ENCODE data around the gene RNF212B.
"Not testable (repeated sequence)": the region's sequence is repeated elsewhere in the genome, so short reads cannot be mapped to it uniquely, and the experiment has no call there.

RNF212B gene

GRCh38 chr14:23245282-23245681 is 7.5 kb downstream of the RNF212B start:
- DNase-seq, result no peak

- DNase-seq, result no peak
Observed at GRCh38 chr14:23248601-23249000, 10.9 kb downstream of the RNF212B start.

DNA sequence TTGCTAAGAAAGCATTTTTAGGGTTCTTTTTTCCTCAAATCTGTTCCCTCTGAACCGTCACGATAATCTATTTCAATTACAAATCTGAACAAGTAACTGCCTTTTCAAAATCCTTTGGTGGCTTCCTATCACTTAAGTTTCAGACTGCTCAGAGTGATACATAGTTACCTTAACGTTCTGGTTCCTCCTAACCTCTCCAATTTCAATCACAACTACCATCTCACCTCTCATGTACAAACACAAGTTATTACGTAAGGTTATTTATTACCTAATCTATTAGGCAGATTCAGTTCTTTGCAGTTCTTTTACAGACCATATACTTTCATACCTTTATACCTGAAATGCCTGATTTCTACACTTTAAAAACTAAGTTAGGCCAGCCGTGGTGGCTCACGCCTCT is 12.1 kb downstream of the RNF212B start:
- DNase-seq, result no peak

DNA sequence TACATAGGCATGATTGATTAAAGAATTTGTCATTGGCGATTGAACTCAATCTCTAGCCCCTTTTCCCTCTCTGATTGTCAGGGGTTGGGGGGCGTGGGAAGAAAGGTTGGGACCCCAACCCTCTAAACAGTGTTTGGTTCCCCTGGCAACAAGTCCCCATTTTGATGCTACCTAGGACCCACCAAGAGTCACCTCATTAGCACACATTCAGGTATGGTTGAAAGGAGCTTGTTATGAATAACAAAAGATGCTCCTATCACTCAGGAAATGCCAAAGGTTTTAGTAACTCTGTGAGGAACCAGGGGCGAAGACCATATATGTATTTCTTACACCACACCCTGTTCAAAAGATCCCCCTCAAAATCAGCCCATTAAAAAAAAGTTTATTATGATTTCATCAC is 14.3 kb downstream of the RNF212B start:
- DNase-seq, result no peak

GRCh38 chr14:23252420-23253333 is 14.9 kb downstream of the RNF212B start:
- no peak for DNase-seq

DNA sequence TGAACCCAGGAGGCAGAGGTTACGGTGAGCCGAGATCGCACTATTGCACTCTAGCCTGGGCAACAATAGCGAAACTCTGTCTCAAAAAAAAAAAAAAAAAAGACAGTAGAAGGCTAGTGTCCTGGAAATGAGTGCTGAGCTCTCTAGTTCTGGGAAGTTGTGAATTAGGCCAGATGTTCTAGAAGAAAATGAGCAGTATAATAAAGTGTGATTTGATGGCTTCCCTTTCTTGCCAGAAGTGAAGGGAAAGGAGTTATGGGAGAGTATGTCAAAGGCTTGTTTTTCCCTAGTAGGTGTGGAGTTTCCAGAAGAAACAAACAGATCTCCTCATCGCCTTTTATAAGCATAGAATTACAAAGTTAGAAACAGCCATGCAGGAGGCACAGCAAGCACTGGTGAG is 20.5 kb downstream of the RNF212B start:
- no peak for DNase-seq

DNA sequence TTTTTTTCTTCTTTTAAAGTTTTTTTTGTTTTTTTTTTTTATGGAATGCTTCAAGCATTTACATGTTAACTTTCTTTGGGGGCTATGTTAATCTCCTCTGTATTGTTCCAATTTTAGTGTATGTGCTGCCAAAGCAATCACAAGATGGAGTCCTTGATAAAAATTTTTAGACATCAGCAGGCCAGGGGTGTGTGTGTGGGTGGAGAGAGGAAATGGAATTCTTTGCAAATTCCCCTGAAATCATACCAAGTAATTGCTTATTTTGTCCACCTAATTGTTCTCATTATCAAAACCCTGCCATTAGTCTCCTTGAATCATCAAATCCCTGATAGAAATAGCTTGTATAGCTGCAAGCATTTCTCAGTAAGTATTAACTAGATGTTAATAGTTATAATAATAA is 21.7 kb downstream of the RNF212B start:
- no peak for DNase-seq

GRCh38 chr14:23260849-23261248 is 23.1 kb downstream of the RNF212B start:
- not testable (repeated sequence) for DNase-seq

- DNase-seq, result no peak
Observed at GRCh38 chr14:23269193-23269592, 31.5 kb downstream of the RNF212B start.

DNA sequence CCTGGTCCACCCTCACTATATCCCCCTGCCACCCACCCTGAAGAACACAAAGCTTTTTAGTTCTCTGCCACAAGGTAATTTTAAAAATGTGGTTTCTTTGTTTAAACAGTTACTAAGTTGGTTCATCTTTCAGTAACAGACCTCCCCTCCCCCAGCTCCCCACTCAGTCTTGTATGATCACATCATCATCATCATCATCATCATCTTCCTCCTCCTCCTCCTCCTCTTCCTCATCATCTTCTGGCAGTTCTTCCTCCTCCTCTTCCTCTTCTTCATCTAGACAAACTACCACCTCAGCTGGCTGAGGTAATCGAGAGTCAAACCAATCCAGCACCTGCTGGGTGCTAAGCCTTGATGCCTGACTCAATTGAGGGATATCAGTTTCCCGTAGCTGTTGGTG is 37.7 kb downstream of the RNF212B start:
- no peak for DNase-seq

DNA sequence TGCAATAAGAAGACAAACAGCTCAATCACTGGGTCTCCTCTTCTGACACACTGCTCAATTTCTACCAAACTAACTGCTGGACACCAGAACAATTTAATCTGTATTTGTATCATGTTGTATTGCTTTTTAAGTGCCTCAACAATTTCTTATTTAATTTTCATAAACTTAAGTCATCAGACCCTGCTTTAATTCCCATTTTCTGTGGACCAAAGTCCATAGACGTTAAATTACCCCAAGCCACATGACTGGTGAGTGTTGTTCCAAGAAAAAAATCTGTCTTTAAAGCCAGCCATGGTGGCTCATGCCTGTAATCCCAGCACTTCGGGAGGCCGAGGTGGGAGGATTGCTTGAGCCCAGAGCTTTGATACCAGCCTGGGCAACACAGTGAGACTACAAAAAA is 39.5 kb downstream of the RNF212B start:
- DNase-seq, result no peak

DNA sequence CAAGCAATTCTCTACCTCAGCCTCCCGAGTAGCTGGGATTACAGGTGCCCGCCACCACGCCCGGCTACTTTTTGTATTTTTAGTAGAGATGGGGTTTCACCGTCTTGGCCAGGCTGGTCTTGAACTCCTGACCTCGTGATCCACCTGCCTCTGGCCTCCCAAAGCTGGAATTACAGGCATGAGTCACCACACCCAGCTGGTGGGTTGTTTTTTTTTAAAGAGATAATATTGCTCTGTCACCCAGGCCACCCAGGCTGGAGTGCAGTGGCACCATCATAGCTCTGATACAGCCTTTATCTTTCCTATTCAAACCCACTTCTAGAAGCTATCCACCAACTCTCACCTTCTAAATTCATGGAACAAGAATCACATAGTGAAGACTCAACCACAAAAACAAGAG is 40.2 kb downstream of the RNF212B start:
- DNase-seq, result not testable (repeated sequence)

GRCh38 chr14:23281247-23281646 is 43.5 kb downstream of the RNF212B start:
- no peak for DNase-seq

- DNase-seq, result no peak
Observed at GRCh38 chr14:23284654-23285529, 47.2 kb downstream of the RNF212B start.

GRCh38 chr14:23285530-23286019 is 47.8 kb downstream of the RNF212B start:
- DNase-seq, result no peak

GRCh38 chr14:23286020-23286901 is 48.5 kb downstream of the RNF212B start, which contains the start of gene HOMEZ:
TSS of gene HOMEZ (minus strand) at chr14:23286132. CDS start at chr14:23285952, 180 bp downstream.
- DNase-seq, result peak; percentile 98

- DNase-seq, result no peak
Observed at GRCh38 chr14:23286902-23287479, 49.3 kb downstream of the RNF212B start.

DNA sequence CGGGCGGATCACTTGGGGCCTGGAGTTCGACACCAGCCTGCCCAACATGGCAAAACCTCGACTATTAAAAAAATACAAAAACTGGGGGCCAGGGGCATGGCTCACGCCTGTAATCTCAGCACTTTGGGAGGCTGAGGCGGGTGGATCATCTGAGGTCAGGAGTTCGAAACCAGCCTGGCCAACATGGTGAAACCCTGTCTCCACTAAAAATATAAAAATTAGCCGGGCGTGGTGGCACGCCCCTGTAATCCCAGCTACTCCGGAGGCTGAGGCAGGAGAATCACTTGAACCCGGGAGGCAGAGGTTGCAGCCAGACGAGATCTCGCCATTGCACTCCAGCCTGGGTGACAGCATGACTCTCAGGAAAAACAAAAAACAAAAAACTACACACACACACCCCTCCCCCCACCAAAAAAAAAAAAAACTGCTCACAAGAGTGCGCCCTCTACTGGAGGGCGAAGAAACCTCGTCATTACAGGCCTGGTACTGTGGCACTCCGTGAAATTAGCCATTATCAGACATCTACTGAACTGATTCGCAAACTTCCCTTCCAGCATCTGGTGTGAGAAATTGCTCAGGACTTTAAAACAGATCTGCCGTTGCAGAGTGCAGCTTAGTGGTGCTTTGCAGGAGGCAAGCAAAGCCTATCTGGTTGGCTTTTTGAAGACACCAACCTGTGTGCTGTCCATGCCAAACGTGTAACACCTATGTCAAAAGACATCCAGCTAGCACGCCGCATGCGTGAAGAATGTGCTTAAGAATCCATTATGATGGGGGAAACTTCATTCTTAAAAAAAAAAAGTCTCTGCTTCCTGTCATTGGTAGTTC is 57.2 kb downstream of the RNF212B start:
- DNase-seq, result peak; percentile 34

- no peak for DNase-seq
Observed at GRCh38 chr14:23296012-23296777, 58.5 kb downstream of the RNF212B start.

DNA sequence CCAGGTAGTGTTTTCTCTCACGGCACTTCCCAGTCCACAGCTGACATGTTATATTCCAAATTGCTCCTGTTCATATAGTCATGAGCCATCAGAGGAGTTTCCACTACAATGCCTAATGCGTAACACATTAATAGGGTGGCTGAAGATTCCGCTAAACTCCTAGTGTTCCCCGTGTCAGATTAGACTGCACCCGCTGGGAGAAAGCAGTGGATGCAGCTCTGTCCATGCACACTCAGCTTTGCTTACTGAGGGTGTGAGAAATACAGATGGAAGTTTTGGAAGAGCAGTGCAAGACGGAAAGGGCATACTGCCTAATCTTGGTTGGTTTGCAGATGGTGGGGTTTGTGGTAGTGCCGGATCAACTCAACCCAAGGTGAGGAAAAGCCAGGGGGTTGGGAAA is 59.4 kb downstream of the RNF212B start:
- no peak for DNase-seq

All from NCI-H1105 (cell line).